GM20000 (cell line): ENCODE data around the gene SRRM3.

Experiments used
- DNase-seq: peaks from one replicate; pipeline ENCODE4 v3.0.0; 2012; ENCODE audit warnings: low spot score
- CTCF ChIP-seq: IDR thresholded peaks from 2 replicates; pipeline ENCODE4 v1.5.1; 2012; ENCODE audit warnings: mild to moderate bottlenecking, control low read depth; ENCODE audit errors: extremely low read depth, missing control alignments

The SRRM3 gene

GRCh38 chr7:76220185-76221057, 18.7 kb downstream of the SRRM3 start:
- DNase-seq = no peak
- no peak for TF ChIP-seq CTCF

- DNase-seq = no peak
- TF ChIP-seq CTCF = no peak
These were observed 20.6 kb downstream of the SRRM3 start for GRCh38 chr7:76222333-76222732.

- TF ChIP-seq CTCF = no peak
- no peak for DNase-seq
These were observed 21.1 kb downstream of the SRRM3 start for GRCh38 chr7:76222839-76223238.

- DNase-seq = no peak
- no peak for TF ChIP-seq CTCF
These were observed 21.7 kb downstream of the SRRM3 start for GRCh38 chr7:76223286-76223972.

- TF ChIP-seq CTCF = no peak
- DNase-seq = no peak
These were observed 23.0 kb downstream of the SRRM3 start for GRCh38 chr7:76224695-76225094.

GRCh38 chr7:76225379-76225778, 23.7 kb downstream of the SRRM3 start:
- peak; percentile 60 for DNase-seq

More at GRCh38 chr7:76225379-76225778, 23.7 kb downstream of the SRRM3 start:
- no peak for TF ChIP-seq CTCF
